AG04450 (cell line): ENCODE data around the gene CROCC. TPM values are rescaled to one million over a fixed set of nuclear protein-coding genes. Genes with fewer than 3 reads are reported as not detected.
"Not testable (repeated sequence)": the region's sequence is repeated elsewhere in the genome, so short reads cannot be mapped to it uniquely, and the experiment has no call there.

Experiments used
- CTCF ChIA-PET: fragments of 300-600, 350-600 bp; formaldehyde crosslinking; extraction: SDS; loops from one replicate; lab custom pipeline; 2022; ENCODE audit warnings: antibody characterized with exemption, inconsistent platforms; lab: Charles Lee
- POLR2A ChIA-PET: fragments of 350-600 bp; formaldehyde crosslinking; extraction: SDS; loops from one replicate; lab custom pipeline; 2021; ENCODE audit warnings: antibody characterized with exemption, inconsistent platforms; lab: Yijun Ruan, JAX
- DNase-seq: peaks from one replicate; pipeline ENCODE4 v3.0.0-alpha.2; 2011; ENCODE audit warnings: low read depth, low spot score
- H3K27ac ChIP-seq: one replicate; pipeline ENCODE4 v1.5.1; 2012; ENCODE audit warnings: low read depth, low read length, control low read depth
- H3K27me3 ChIP-seq: one replicate; pipeline ENCODE4 v1.6.0; 2012; ENCODE audit warnings: low read length; ENCODE audit not compliant: control insufficient read depth, insufficient read depth
- H3K4me3 ChIP-seq: 2 replicates; pipeline ENCODE4 v1.5.1; 2011; ENCODE audit warnings: mild to moderate bottlenecking, low read depth, low read length, control low read depth
- H3K9me3 ChIP-seq: 2 replicates; pipeline ENCODE4 v1.5.1; 2012; ENCODE audit warnings: low read length; ENCODE audit not compliant: control insufficient read depth, insufficient read depth
- polyA plus RNA-seq: library from polyadenylated mRNA; depleted of rRNA; stranded (reverse); fragments of >200 nt; gene quantifications from 2 replicates; pipeline ENCODE4 v1.2.3, GENCODE V29; 2011
- TF ChIP-seq, protein P1 (sequence below): IDR thresholded peaks from 2 replicates; pipeline ENCODE4 v1.5.1; 2011; ENCODE audit warnings: low read depth, low read length, control low read depth, inconsistent platforms

CROCC gene
- polyA plus RNA-seq, 1 experiment = 4.2 TPM

DNA sequence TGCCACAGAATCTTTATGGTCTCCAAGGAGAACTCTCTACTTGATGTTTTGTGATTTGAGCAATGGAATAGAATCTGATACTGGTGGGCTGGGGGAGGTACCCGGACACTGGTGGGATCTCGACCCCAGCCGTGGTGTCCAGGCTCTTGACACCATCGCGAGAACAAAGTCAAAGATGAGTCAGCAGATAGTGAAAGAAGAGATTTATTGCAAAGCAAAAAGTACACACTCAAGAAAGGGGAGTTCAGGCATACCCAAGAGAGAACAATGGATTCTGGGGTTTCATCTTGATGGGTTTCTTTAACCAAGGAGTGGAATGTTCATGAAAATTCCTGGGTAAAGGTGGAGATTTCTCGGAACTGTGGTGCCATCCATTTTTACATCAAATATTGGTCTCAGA lies 27.4 kb upstream of the CROCC start:
- H3K27me3 ChIP-seq, H3K4me3 ChIP-seq, POLR2A ChIA-PET, H3K9me3 ChIP-seq, H3K27ac ChIP-seq, CTCF ChIA-PET, DNase-seq: not testable (repeated sequence)

DNA sequence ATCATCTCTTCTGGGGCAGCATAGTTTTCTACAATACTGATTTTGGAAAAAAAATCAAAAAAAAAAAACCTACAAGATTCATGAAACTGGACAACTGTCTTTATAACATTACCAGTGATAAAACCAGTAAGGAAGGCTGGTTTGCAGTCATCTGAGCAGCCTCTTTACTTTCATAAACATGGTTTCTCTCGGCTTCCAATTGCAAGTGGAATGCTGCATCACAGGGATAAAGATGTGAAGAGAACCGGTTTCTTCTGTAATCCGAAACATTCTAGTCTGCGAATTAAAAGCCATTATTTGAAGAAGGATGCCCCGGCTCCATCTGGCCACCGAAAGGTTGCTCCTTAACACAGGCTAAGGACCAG lies 26.5 kb upstream of the CROCC start:
- CTCF ChIA-PET, H3K9me3 ChIP-seq, H3K27me3 ChIP-seq, DNase-seq: not testable (repeated sequence)
- Histone ChIP-seq H3K27ac (peak overlapping the region; percentile 21), H3K4me3 (peak overlapping the region; percentile 56)
- POLR2A ChIA-PET = interaction anchor here (0.7 to 2.5 kb wide), 2 partner anchors 10 to 274 kb away, joined by 3 to 31 read pairs; no protein-coding TSS in a partner anchor

DNA sequence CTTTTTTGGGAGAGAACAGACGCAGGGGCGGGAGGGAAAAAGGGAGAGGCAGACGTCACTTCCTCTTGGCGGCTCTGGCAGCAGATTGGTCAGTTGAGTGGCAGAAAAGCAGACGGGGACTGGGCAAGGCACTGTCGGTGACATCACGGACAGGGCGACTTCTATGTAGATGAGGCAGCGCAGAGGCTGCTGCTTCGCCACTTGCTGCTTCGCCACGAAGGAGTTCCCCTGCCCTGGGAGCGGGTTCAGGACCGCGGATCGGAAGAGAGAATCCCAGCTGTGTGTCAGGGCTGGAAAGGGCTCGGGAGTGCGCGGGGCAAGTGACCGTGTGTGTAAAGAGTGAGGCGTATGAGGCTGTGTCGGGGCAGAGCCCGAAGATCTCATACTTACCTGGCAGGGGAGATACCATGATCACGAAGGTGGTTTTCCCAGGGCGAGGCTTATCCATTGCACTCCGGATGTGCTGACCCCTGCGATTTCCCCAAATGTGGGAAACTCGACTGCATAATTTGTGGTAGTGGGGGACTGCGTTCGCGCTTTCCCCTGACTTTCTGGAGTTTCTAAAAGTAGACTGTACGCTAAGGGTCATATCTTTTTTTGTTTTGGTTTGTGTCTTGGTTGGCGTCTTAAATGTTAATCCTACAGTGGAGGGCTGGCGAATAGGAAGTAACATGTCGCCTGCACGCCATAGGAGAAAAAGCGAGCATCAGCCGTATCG lies 26.0 kb upstream of the CROCC start, which contains the start of gene RNU1-2:
Gene RNU1-2 (plus strand): TSS at position 383 of the 718 bp plus-strand sequence.
- DNase-seq = peak; percentile 99
- H3K9me3 ChIP-seq, H3K27me3 ChIP-seq, CTCF ChIA-PET: not testable (repeated sequence)
- Histone ChIP-seq H3K4me3 (peak within 1 kb of the TSS; percentile 56), H3K27ac (peak within 1 kb of the TSS; percentile 98)
- POLR2A ChIA-PET = interaction anchor here (0.7 to 2.5 kb wide), 5 partner anchors 10 to 382 kb away, joined by 3 to 31 read pairs (median 5); partner anchors contain the start of genes CROCC and RNU1-1

DNA sequence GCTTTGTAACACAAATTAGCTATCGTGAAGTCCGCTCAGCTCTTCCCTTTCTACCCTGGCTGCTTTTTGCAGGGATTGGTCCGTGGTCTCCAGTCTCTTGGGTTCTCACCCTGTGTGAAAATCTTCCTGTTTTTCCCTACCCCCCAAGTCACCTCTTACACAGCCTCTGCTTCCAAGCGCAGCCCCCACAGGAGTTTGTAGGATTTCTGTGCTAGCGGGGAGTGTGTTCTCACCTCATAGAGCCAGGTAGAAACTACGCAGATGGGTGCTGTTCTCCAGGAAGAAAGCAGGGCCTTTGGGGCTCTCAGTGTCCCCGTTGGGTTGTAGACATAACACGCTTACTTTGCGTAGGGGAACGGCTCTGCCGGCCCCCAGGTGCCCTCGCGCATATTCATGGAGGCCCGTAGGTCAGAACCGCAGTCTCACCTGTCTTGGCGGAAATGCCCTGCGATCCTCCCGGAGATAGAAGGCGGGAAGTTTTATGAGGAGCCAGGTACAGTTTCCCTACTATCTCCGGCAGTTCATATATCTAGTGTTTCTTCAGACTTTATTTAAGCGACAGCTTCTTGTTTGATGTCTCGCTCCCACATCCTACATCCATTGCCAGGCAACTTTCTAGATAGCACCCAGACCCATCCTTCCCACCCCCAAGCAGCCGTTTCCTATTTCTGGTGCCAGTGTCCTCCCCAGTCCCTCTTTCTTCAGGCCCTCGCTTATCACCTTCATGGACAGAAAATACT lies 25.2 kb upstream of the CROCC start:
- H3K9me3 ChIP-seq, H3K27me3 ChIP-seq, CTCF ChIA-PET: not testable (repeated sequence)
- peak; percentile 93 for DNase-seq
- H3K27ac ChIP-seq = peak overlapping the region; percentile 61
- POLR2A ChIA-PET = interaction anchor here (0.7 to 2.5 kb wide), 5 partner anchors 9 to 383 kb away, joined by 3 to 31 read pairs (median 5); partner anchors contain the start of genes CROCC and RNU1-1
- peak overlapping the region; percentile 18; the same call in 1 of the 2 replicates for H3K4me3 ChIP-seq

DNA sequence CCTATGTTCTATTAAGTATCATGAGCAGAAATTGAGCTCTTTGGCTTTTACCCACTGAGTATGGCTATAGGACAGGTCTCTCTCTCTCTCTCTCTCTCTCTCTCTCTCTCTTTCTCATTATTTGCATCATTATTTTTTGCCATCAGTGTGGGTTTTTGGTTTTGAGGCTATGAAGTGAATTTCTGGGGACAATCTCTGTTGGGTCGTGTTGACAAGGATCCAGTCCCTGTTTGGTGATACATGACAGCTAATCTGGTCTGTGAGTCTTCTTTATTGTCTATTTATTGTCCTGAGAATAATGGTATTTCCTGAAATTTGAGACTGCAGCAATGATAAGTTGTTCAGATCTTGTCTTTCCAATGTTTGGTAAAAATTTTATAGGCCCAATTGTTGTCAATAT lies 24.1 kb upstream of the CROCC start:
- H3K27me3 ChIP-seq, H3K4me3 ChIP-seq, POLR2A ChIA-PET, H3K9me3 ChIP-seq, DNase-seq, CTCF ChIA-PET, H3K27ac ChIP-seq: not testable (repeated sequence)

DNA sequence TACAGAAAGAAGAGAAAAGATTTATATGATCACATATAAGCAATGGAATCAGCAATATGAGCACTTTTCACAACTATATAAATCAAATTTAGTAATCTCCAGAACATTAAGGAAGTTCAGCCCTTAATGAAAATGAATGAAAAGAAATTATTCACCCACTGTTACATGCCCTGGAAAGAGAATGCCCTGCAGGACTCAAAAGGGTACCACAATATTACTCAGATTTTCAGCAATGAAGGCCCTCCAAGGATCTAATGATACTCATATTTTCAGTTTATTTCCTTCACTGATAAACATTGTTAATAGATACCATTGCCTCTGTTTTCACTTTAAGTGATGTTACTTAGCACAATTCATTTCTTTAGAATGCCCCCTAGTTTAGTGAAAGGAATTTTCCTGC lies 23.4 kb upstream of the CROCC start:
- DNase-seq, CTCF ChIA-PET, H3K27ac ChIP-seq, H3K27me3 ChIP-seq, H3K9me3 ChIP-seq, POLR2A ChIA-PET, H3K4me3 ChIP-seq: not testable (repeated sequence)

DNA sequence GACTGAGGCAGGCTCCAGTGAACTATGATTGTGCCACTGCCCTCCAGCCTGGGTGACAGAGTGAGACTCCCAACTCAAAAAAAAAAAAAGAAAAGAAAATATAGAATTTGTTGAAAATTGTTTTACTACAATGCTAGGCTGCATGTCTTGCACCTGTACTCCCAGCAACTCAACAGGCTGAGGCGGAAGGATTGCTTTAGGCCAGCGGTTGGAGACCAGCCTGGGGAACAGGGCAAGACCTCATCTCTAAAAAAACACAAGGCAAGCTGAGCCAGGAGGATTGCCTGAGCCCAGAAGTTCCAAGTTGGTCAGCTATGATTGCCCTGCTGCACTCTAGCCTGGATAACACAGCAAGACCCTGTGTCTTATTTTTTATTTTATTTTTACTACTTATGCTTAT lies 22.7 kb upstream of the CROCC start:
- H3K4me3 ChIP-seq, DNase-seq, H3K9me3 ChIP-seq, POLR2A ChIA-PET, H3K27ac ChIP-seq, H3K27me3 ChIP-seq: not testable (repeated sequence)
- CTCF ChIA-PET = interaction anchor here (1.3 kb wide), 1 partner anchor 190 kb away, joined by 3 read pairs; no protein-coding TSS in a partner anchor

DNA sequence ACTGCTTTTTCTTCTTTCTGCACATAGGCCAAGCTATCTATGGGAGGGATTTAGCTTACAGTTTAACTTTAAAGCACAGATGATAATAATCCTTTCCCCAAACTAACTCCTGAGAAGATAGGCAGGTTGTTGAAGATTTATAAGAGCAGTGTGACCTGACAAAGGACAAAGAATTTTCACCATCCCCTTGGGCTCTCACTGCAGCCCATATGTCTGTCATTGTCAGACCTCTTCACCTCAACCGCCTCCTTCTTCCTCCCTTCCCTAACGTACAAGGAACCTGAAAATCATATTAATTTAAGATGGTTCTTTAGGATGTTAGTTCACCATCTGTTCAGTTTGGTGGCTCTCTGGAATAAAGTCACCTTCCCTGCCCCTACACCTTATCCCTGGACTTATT lies 21.0 kb upstream of the CROCC start:
- TF ChIP-seq, protein P1, sequence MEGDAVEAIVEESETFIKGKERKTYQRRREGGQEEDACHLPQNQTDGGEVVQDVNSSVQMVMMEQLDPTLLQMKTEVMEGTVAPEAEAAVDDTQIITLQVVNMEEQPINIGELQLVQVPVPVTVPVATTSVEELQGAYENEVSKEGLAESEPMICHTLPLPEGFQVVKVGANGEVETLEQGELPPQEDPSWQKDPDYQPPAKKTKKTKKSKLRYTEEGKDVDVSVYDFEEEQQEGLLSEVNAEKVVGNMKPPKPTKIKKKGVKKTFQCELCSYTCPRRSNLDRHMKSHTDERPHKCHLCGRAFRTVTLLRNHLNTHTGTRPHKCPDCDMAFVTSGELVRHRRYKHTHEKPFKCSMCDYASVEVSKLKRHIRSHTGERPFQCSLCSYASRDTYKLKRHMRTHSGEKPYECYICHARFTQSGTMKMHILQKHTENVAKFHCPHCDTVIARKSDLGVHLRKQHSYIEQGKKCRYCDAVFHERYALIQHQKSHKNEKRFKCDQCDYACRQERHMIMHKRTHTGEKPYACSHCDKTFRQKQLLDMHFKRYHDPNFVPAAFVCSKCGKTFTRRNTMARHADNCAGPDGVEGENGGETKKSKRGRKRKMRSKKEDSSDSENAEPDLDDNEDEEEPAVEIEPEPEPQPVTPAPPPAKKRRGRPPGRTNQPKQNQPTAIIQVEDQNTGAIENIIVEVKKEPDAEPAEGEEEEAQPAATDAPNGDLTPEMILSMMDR = peak; percentile 29
- CTCF ChIA-PET = no interaction called here
- POLR2A ChIA-PET = no interaction called here

DNA sequence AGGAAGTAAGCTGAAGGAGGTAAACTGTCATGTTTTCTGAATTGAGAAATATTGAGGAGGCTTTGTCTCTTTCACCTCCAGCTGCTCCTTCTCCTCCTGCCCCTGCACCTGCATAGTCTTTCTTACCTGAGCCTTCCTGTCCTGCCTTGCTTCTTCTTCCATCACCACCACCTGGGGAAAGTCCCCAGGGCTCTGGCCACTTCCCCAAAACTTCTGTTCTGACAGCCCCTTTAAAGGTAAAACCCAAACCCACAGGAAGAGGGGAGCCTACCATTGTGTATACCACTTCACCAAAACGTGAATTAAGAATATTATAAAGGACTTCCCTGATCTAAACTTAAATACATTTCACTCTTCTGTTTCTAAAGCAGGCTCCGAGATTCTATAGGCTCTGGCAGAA lies 20.4 kb upstream of the CROCC start:
- H3K27ac ChIP-seq, H3K4me3 ChIP-seq, H3K9me3 ChIP-seq, POLR2A ChIA-PET, DNase-seq, H3K27me3 ChIP-seq: not testable (repeated sequence)
- CTCF ChIA-PET = interaction anchor here (0.6 kb wide), 1 partner anchor 280 kb away, joined by 4 read pairs; no protein-coding TSS in a partner anchor

More for the DNA sequence above, 21.0 kb upstream of the CROCC start:
- DNase-seq = no peak
- Histone ChIP-seq H3K27ac (no peak overlapping the region), H3K27me3 (no peaks in the 10 kb centered on the region), H3K9me3 (no peaks in the 10 kb centered on the region; the same call in 1 of the 2 replicates), H3K4me3 (no peak overlapping the region)
